Heart left ventricle (tissue), 13 donors: ENCODE measurements around the gene LRP11.

Experiments
- CTCF ChIP-seq, 12 donors: fragments of 200-600 bp; sonication (generic) in 4 of 12; IDR thresholded peaks; one replicate each; pipeline versions ENCODE4 v1.5.0 to v1.8.0; 2018 to 2022; ENCODE audit warnings: antibody characterized with exemption in 12 of 12, mild to moderate bottlenecking in 5 of 12
- POLR2A ChIP-seq, 2 donors: fragments of 450-650 bp; IDR thresholded peaks; one replicate each; pipeline ENCODE4 v1.6.1; 2017; ENCODE audit warnings: antibody characterized with exemption in 2 of 2, mild to moderate bottlenecking in 2 of 2, moderate library complexity in 2 of 2
- donor health status: ischemic (EF 13 %, LVEDD 7.1; RV severe dilation, severe dysfunction).
- donor health status: DM: no; HTN: yes; CAD: no.
- donor health status: DM: no; HTN: no; CAD: no.
- donor health status: ischemic (EF 25% LVEDD 6.9; RV normal size, moderate dysfunction).
- donor health status: ischemic (EF 25% LVEDD 5.7; RV mildly dilated, moderate dysfunction).
- donor health status: ischemic (EF 35%, LVEDD 5.7; RV mildly dilated, moderate dysfunction).
- donor health status: nonischemic (EF 11% LVEDD 7.7; RV severe dilation, severe dysfunction).
- donor health status: DM: yes; HTN: yes; CAD: no.
- donor health status: PGD.
- donor health status: ischemic (EF 29% LVEDD 5.4; RV normal size, mild dysfunction).
- donor health status: nonischemic (EF 23%, LVEDD 6.1; RV moderate dilation, normal function).

GRCh38 chr6:149856256-149856994 lies 7.7 kb downstream of the LRP11 start:
- TF ChIP-seq CTCF (IDR thresholded peaks at IDR 0.05) (no peak), POLR2A (IDR thresholded peaks at IDR 0.05) (no peak)
